Measurements from ENCODE around the gene DLGAP1.

The DLGAP1 gene

DNA sequence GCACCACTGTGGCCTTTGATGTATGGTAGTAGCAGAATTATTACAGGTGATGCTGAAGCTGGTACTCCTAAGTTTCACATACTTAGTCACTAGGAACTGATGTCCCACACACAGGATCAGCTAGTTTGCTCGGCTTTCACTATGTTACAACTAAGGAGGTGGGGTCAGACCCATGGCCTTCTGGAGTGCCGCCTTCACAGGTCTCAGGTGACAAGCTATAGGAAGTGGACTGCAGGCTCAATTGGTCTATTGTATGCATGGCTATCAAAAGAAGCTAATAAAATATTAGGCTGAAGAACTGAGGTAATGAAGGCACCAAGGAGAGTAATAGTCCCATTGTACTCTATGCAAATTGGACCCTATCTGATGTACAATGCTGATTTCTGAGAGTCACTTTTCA lies 170.6 kb downstream of the DLGAP1 start:
- Mint-ChIP-seq H3K27ac (no peak overlapping the region), H3K9me3 (no peaks in the 10 kb centered on the region), H3K4me3 (no peak overlapping the region), H3K36me3 (ENCODE audit: low read depth) (no peaks in the 10 kb centered on the region), H3K4me1 (peaks cover 20% of the 10 kb centered on the region), H3K27me3 (ENCODE audit: low read depth, poor library complexity) (no peaks in the 10 kb centered on the region)
- DNase-seq = no peak
- TF ChIP-seq, protein P1, sequence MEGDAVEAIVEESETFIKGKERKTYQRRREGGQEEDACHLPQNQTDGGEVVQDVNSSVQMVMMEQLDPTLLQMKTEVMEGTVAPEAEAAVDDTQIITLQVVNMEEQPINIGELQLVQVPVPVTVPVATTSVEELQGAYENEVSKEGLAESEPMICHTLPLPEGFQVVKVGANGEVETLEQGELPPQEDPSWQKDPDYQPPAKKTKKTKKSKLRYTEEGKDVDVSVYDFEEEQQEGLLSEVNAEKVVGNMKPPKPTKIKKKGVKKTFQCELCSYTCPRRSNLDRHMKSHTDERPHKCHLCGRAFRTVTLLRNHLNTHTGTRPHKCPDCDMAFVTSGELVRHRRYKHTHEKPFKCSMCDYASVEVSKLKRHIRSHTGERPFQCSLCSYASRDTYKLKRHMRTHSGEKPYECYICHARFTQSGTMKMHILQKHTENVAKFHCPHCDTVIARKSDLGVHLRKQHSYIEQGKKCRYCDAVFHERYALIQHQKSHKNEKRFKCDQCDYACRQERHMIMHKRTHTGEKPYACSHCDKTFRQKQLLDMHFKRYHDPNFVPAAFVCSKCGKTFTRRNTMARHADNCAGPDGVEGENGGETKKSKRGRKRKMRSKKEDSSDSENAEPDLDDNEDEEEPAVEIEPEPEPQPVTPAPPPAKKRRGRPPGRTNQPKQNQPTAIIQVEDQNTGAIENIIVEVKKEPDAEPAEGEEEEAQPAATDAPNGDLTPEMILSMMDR (IDR thresholded peaks at IDR 0.05) = no peak

DNA sequence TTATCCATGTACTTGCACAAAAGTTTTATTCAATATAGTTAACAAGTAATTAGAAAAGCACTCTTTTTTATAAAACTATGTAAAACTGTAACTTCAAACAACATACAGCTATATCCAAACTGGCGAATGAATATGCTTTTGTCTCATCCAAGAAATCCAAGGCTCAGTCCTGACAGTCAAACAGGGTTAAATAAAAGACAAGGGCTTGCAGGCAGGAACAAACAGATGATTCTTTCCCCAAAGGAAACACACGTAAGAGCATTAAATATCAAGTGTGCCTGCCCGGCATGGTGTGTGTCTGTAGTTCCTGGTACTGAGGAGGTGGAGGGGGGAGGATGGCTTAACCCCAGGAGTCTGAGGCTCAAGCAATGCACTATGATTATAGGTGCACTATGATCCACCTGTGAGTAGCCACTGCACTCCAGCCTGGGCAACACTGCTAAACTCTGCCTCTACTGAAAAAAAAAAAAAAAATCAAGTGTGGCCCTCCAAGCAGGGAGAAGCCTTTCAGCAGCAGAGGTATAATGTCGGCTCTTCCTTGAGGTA lies 171.3 kb downstream of the DLGAP1 start:
- no peaks in the 10 kb centered on the region for H3K27me3 Mint-ChIP-seq (ENCODE audit: low read depth, poor library complexity)
- TF ChIP-seq, protein P1 (IDR thresholded peaks at IDR 0.05) = no peak
- no peaks in the 10 kb centered on the region for H3K36me3 Mint-ChIP-seq (ENCODE audit: low read depth)
- peak overlapping the region; percentile 17 for H3K27ac Mint-ChIP-seq
- DNase-seq = no peak
- H3K4me3 Mint-ChIP-seq = no peak overlapping the region
- H3K9me3 Mint-ChIP-seq = no peaks in the 10 kb centered on the region
- peaks cover 20% of the 10 kb centered on the region for H3K4me1 Mint-ChIP-seq

DNA sequence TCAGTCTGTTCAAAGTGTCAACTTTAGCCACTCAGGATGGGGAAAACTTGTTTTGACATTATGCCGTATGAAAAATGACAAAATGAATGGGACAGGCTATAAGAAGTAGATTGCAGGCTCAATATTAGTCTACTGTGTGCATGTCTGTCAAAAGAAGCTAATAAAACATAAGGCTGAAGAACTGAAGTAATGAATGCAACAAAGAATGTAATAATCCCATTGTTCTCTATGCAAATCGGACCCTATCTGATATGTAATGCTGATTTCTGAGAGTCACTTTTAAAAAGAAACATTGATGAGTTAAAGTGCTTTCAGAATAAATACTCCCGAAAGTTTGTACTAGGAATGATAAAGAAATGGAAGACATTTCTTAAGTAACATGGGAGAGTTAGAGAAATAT lies 172.2 kb downstream of the DLGAP1 start:
- no peak for DNase-seq
- H3K36me3 Mint-ChIP-seq (ENCODE audit: low read depth) = no peaks in the 10 kb centered on the region

DNA sequence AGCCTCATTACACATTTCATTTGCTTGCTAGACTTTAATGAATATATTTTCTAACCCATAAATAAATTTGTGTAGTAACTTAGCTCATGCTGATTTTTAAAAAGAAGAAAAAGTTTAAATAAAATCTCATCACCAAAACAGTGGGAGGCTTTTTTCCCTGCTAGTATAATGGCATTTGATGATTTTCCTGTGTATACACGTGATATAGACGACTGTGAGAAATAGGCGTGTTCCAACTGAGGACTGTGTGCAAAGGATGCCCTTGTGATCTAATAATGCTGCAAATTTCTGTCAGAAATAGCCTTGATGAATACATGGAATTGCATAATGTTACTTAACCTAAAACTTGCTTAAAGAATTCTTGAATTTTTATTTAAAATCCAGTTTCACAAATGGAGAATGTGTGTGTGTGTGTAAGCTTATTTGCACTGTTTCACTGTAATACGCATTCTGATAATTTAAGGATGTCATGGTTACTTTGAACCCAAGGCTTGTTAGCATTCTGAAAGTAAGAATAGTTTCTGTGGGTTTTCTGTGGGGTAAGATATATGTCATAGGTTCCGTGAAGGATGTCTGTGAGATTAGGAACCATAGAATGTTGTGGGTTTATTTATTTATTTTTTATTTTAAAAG lies 178.0 kb downstream of the DLGAP1 start:
- Mint-ChIP-seq H3K9me3 (no peaks in the 10 kb centered on the region), H3K27me3 (ENCODE audit: low read depth, poor library complexity) (no peaks in the 10 kb centered on the region), H3K36me3 (ENCODE audit: low read depth) (no peaks in the 10 kb centered on the region), H3K4me1 (no peaks in the 10 kb centered on the region), H3K27ac (no peak overlapping the region), H3K4me3 (no peak overlapping the region)
- TF ChIP-seq, protein P1 (IDR thresholded peaks at IDR 0.05) = no peak
- no peak for DNase-seq

More for the DNA sequence above, 172.2 kb downstream of the DLGAP1 start:
- peaks cover 20% of the 10 kb centered on the region for H3K4me1 Mint-ChIP-seq
- no peak overlapping the region for H3K27ac Mint-ChIP-seq
- H3K27me3 Mint-ChIP-seq (ENCODE audit: low read depth, poor library complexity) = no peaks in the 10 kb centered on the region
- H3K4me3 Mint-ChIP-seq = no peak overlapping the region
- TF ChIP-seq, protein P1 (IDR thresholded peaks at IDR 0.05) = no peak
- no peaks in the 10 kb centered on the region for H3K9me3 Mint-ChIP-seq

DNA sequence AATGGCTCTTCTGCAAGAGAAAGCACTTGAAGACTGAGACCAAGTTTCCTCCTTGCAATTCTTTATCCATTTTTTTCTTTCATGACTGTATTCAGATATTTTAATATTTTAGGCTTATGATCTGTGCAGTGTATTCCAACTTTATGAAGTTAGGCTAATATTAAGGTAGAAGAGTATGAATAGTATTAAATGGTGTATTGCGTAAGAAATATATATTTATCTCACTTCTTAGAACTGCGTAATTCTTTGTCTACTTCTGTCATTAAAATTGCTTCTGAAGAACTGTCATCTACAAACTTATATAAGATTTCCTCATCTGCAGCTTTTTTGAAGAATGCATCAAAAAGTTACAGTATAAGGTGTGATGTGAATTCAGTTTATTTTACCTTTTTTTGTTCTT lies 183.2 kb downstream of the DLGAP1 start:
- H3K27me3 Mint-ChIP-seq (ENCODE audit: low read depth, poor library complexity) = no peaks in the 10 kb centered on the region
- DNase-seq = no peak
- H3K4me1 Mint-ChIP-seq = no peaks in the 10 kb centered on the region
- H3K27ac Mint-ChIP-seq = no peak overlapping the region
- H3K4me3 Mint-ChIP-seq = no peak overlapping the region
- TF ChIP-seq, protein P1 (IDR thresholded peaks at IDR 0.05) = no peak
- H3K36me3 Mint-ChIP-seq (ENCODE audit: low read depth) = no peaks in the 10 kb centered on the region
- no peaks in the 10 kb centered on the region for H3K9me3 Mint-ChIP-seq

DNA sequence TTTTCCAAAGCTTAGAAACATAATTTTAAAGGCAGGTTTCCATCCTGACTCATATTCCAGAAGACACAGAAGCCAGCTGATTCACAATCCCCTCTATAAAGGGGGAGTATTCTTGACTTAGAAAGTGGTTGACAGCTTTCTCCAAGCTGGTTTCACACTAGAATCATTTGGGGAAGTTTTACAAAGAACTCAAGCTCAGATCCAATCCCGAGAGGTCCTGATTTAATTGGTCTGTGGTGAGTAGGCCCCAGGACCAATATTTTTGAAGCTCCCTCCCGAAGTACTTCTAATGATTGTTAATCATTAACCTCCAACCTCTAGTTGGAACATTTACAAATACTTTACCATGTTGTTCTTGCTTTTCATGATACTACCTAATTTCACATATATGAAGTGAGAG lies 184.1 kb downstream of the DLGAP1 start:
- no peak for DNase-seq
- no peaks in the 10 kb centered on the region for H3K27me3 Mint-ChIP-seq (ENCODE audit: low read depth, poor library complexity)
- H3K9me3 Mint-ChIP-seq = no peaks in the 10 kb centered on the region
- no peaks in the 10 kb centered on the region for H3K36me3 Mint-ChIP-seq (ENCODE audit: low read depth)
- no peaks in the 10 kb centered on the region for H3K4me1 Mint-ChIP-seq
- H3K27ac Mint-ChIP-seq = no peak overlapping the region
- no peak overlapping the region for H3K4me3 Mint-ChIP-seq
- TF ChIP-seq, protein P1 (IDR thresholded peaks at IDR 0.05) = no peak

Measured in nephron progenitor cell (in vitro differentiated cells).